HG02678 (cell line): ENCODE results near the gene BMP7.
"Not testable (repeated sequence)": the region's sequence is repeated elsewhere in the genome, so short reads cannot be mapped to it uniquely, and the experiment has no call there.

ENCODE experiments used
- ATAC-seq: cut with Tn5 transposase; IDR thresholded peaks from one replicate; pipeline ENCODE4 v1.9.1; 2021; ENCODE audit warnings: mild to moderate bottlenecking, moderate library complexity; ENCODE audit not compliant: unreplicated experiment

Gene BMP7

DNA sequence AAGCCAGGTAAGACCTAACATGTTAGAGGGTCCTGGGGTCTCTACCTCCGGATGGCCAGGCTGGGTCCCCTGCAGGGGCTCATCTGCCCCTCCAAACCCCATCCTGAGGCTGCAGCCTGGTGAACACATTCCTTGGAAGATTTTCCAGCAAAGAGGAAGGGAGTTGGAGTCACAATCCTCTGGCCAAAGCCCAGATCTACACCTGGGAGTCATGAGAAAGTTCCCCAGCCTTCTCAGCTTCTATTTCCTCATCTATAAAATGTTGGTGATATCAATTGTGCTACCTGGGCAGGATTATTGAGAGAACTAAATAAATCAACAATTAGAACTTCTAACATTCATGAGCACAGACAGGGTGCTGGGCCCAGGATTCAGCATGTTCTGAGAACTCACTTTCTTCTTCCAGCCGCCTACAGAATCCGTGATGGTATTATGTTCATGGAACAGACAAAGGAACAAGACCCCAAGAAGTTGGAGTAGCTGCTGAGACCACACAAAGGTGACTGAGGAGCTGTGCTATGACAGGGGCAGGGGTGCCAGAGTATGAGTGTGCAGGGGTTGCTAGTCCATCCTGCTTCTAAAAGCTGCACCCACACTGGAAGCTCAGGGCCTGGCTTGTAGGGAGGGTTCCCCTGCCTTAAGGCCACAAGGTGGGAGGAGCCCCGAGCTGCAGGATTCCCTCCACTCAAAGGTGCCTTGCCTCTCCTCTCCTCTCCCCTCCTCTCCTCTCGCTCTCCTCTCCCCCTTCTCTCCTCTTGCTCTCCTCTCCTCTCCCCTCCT, 68.9 kb downstream of the BMP7 start:
- no peak for ATAC-seq

DNA sequence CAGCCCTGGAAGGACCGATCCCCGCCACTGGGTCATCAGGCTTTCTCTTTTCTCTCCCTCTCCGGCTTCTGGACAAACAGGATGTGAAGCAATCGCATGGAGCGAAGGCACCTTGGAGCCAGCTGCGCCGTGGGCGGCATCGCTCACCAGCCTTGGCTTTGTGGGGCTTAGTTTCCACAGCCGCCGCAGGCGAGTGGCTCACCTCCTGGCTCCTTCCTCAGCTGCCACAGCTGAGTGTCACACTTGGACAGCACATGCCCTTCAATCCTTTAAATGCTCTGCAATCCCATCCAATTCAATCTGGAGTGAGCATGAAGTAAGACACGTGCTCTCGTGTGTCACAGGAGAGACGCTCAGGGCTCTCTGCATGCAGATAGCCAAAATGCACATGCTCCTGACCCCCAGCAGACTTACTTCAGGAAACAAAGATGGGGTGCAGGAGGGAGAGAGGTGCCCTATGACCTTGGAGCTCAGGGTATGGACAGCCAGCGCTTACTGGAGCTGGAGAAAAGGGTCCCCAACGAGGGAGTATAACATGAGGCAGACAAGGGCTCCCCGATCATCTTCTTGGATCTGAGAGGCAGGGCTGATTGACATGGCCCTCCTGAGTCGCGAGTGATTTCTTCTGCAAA, 70.9 kb downstream of the BMP7 start:
- ATAC-seq: no peak

DNA sequence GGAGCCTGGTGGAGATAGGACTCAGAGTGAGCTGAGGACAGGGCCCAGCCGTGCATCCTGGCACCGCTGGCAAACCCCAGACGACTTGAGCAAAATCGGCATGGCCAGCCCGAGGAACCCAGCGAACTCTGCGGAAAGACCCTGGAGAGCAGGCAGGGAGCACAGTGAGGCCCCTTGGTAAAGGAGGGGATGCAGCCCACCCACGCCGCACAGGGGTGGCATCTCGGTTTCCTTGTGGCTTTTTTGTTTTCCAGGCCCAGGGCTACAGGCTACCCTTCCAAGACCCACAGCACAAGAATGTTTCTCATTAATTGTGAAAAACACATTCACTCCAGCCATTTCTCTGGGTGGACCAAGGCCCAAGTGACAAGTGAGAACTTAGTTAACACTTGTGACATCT, 71.4 kb downstream of the BMP7 start:
- no peak for ATAC-seq

DNA sequence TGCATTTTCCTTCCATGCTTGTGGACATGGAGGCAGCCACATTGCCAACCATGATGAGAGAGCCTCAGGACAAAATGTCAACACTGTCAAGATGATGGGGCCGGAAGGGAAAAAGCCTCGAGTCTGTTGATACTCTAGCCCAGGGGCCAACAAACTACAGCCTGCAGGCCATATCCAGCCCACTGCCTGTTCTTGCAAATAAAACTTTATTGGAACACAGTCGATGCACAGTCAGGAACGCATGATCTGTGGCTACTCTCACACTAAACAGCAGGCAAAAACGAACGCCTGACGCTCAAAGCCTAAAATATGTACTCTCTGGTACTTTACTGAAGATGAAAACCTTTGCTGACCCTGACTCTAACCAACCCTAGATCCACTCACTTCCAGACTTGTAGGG, 72.3 kb downstream of the BMP7 start:
- ATAC-seq: no peak

DNA sequence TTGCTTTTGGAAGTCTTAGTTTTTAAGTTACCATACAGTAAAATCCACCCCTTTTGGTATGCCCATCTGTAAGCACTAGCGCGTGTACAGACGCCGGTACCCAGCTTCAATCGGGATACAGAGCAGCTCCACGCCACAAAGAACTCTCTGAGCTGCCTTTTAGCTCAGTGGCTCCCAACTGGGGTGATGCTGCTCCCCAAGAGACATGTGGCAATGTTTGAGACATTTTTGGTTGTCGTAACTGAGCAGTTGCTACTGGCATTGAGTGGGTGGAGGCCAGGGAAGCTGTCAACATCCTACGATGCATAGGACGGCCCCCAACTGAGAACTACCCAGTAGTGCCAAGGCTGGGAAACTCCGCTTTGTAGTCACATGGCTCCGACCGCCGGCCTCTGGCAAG, 73.3 kb downstream of the BMP7 start:
- ATAC-seq: no peak

DNA sequence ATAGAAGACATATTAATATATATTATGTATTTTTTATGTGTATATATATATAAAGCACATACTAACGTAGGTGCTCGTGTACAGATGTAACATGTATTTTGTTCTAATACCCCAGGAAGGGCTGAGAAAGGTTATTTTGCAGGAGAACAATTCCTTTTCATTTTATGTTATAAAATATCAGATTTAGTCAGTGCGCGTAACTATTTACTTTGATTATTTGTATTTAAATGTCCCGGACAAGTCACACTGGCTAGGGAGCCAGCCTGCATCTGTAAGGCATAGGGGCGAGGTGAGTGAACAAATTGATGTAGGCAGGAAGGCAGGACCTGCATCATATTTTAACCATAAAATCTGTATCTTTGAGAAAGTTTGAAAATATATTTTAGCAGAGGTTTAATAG, 74.1 kb downstream of the BMP7 start:
- no peak for ATAC-seq

DNA sequence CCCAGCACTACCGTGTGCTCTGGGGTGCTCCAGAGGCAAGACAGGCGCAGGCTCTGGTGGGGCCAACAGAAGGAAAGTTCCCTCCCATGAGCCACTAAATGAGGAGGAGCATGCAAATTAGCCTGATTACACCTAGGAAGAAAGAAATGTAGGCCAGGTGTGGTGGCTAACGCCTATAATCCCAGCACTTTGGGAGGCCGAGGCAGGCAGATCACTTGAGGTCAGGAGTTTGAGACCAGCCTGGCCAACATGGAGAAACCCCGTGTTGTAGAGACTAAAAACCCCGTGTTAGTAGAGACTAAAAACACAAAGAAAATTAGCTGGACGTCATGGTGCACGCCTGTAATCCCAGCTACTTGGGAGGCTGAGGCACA, 75.2 kb downstream of the BMP7 start:
- not testable (repeated sequence) for ATAC-seq

DNA sequence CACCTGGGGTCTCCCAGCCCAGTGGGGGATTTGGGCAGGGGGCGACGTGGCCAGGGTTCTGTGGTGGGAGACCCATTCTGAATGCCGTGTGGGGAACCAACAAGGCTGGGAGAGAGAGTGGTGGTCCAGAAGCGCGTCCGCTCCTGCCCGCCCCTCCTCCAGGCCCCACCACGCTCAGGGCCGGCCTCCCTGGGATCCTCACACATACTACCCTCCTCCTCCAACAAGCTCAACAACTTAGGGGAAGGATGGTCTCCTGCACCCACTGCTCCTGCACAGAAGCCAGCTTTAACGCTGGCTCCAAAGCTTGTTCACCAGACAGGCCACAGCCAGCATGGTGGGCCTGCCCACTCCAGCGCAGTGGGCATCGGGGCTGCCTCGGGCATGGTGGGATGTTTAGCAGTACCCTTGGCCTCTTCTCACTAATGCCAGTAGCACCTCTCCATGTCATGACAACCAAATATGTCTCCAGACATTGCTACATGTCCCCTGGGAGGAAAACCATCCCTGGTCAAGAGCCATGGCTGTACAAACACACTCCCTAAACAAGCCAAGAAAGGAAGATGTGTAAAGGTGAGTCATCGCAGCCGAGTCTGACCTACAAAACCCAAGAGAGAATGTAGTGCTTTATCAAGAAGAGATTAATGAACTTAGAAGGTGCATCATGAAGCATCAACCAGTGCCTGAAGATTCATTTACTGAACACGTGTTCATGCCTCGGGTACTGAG, 75.7 kb downstream of the BMP7 start:
- no peak for ATAC-seq

DNA sequence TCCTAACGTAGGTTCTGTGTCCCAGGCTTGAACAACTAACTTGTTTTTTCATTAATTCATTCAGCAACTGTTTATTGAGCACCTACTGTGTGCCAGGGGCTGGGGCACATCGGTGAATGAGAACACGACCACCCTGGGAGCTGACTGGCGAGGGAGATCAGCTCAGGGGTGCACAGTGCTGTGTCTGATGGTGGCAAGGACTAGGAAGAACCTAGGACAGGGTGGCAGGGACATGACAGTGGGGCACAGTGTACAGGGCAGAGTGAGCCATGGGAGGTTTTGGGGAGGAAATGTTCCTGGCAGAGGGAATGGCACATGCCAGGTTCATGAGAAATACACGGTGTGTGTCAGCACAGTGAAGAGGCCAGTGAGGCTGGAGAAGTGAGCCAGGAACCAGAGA, 76.7 kb downstream of the BMP7 start:
- ATAC-seq: no peak

DNA sequence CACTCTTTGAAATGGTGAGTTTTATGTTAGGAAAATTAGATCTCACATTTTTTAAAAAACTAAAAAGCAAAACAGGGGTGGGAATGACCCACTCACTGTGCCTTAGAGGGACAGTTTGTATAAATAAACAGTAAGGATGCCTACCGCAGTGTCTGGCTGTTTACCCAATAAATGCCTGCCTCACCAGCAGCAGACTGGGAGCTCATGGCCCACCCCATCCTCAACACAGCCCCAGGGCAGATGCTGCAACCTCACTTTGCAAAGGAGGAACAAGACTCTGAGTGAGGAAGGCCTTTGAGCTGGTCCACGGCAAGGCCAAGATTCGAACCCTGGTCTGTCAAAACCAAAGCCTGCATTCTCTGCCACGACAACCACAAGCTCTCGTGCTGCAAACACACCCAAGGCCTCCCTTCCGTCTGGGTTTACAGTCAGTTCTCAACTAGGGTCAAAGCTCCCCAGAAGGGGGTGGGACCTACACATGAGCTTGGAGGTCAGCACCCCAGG, 77.8 kb downstream of the BMP7 start:
- no peak for ATAC-seq

DNA sequence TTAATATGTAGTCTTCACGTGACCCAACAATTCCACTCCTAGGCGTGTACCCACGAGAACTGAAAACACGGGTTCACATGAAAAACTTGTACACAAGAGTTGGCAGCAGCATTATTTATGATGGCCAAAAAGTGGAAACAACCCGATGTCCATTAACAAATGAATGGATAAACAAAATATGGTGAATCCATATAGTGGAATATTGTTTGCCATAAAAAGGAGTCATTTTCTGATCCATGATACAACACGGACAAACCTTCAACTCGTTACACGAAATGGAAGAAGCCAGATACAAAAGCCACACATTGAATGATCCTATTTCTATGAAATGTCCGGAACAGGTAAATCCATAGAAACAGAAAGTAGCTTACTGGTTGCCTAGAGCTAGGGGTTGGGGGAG, 78.4 kb downstream of the BMP7 start:
- ATAC-seq: no peak

DNA sequence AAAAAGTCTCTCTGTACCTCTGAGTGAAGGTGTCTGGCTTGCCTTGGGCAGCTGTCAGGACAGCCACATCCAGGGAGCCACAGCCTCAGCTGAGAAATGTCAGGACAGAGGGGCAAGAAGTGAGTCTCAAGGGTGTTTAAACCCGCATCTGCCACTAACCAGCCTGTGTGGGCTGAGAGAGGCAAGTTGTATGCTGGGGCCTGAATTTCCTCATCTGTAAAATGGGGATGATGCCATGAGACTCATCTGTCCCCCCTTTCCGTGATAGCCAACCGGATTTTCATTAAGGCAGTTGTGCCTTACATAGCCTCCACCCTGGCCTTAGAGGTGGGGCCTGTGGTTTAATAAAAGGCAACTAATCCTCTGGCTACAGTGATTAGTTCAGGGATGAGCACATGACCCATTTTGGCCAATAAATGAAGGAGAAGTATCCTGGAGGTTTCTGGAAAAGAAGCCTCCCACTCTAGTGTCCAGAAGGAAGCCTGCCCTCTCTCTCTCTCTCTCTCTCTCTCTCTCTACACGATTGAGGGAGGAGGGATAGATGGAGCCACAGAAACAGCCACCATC, 79.3 kb downstream of the BMP7 start:
- no peak for ATAC-seq

DNA sequence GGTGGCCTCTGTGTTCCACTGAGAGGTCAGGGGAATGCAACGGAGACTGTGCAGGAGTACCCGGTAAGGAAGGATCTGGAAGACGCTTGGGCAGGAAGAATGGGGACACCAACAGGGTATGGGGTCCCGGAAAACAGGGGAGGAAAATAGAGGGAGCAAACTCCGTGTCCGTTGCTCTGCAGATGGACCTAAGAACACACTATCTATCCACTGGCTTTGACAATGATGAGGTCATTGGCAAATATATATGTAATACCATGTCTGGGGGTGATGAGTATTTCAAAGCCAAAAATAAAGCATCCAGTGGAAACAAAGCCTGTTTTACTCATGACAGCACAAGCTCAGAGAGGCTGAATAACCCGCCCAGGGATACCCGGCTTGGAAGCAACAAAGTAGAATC, 80.2 kb downstream of the BMP7 start:
- ATAC-seq: no peak

DNA sequence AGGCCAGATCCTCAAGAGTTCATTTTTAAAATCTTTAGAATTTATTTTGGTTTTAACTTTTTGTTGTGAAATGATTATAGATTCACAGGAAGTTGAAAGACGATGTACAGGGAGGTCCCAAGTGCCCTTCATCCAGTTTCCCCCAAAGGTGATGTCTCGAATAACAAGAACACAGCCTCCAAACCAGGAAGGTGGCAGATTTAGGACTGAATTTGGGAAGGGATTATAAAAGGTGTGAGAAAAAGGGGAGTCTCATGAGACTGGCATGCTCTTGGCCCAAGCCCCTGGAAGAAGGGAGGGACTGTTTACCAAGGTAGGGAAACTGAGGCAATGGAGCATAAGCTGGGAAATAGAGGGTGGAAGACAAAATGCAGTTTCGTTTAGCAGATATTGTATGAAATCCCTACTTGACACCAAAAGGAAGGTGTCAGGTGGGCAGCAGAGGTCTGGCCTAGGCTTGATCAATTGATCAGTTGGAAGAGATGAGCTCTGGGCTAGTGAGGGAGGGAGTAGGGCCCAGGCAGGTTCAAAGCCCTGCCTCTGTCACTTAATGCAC, 81.2 kb downstream of the BMP7 start:
- no peak for ATAC-seq

DNA sequence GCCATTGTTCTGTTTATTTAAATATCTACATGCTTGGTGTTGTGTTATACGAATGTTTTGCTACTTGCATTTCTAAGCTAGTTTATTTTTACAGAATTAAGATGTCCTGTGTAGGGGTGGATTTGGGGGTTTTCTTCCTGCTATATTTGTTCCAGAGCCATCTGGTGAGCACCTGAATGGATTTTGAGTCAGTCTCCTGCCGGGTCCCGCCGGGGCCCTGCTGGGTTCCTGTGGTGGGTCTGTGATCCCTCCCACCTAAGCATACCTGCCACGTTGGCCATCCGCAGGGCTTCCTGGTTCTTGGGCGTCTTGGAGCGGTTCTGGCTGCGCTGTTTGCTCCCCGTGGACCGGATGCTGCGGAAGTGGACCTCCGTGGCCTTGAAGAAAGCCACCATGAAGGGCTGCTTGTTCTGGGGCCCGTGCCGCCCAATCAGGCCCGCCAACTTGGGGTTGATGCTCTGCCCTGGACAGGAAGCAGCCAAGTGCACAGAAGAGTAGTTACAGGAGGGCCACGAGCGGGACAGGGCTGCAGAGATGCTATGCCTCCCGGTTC, 82.9 kb downstream of the BMP7 start:
- no peak for ATAC-seq

DNA sequence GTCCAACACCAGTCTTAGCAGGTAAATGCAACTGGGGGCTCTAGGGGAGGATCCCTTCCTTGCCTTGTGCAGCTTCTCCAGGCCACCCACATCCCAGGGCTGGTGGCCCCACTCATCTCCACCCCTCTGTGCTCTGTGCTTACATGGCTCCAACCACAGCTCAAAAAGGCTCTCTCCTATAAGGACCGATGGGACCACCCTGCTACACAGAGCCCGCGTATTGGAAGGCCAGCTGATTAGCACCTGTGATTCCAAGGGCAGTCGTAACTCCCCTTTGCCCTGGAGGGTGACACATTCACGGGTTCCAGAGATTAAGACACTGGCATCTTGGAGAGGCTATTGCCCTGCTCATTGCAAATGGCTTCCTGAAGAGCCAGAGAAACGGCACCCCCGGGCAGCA, 84.8 kb downstream of the BMP7 start:
- ATAC-seq: no peak

DNA sequence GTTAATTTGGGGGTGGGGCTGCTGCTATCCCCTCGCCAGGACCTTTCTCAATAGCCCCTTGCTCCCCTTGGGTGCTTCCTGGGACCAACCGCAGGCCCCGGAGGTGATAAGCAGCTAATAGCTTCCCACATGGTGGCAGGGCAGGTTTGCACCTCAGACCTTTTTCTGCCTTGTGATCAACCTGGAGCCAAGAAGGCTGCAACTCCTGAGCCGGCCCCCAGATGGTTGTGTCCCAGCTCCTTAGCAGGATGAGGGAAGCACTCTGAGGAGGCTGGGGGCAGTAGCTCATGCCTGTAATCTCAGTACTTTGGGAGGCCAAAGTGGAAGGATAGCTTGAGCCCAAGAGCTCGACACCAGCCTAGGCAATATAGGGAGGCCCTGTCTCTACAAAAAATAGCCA, 85.5 kb downstream of the BMP7 start:
- ATAC-seq: no peak

DNA sequence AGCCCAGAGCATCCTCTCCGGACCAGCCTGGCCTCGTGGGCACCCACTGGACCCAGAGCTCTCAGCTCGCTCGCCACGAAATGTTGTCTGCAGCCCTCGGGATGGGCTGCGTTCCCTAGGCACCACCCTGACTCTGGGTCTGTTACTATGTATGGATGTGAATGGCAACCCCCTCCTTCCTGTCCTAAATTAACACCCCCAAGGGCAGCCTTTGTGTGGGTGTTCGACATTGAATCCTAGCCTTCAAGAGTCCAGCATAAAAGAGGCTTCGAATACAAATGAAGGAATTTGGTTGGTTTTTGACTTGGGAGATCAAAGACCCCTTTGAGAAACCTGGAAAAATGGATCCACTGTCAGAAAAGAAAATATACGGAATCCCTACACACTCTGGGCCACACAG, 86.1 kb downstream of the BMP7 start:
- ATAC-seq: no peak

DNA sequence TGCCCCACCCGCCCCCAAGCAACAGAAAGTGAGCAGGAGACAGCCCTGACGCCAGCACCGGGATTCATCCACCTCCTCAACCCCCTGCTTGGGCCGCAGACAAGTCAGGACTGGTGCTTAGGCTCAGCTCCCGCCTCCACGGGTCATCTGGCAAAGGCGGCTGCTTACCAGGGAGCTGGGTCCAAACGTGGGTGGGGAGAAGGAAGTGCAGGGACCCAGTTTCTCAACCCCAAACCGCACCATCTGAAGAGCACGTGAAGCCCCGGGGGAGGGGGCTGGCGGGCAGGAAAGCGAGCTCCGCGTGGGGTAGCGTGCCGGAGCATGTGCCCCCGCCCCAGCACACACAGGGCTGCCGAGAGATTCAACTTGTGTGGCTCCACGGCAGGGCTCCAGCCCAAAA, 87.2 kb downstream of the BMP7 start:
- no peak for ATAC-seq

DNA sequence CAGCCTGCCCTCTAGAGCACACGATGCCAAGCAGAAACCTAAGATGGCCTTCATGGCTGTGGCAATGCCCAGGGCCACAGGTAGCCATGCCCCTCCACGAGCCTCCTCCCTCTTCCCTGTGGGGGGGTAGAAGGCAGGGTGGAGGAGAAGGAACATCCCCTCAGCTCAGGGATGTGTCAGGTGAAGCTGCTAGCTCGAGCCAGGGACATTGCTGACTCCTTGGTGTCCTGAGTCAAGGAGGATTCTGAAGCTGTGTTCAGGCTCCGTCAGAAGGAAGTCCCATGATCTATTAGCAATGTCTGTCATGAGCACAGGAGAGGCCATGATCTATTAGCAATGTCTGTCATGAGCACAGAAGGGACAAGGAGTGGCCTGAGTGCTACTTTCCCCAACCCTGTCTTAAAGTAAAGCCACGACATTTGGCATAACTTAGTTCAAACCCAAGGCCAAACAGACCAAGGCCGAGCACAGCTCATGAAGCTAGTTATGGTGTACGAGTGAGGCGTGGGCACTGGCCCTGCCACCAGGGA, 87.8 kb downstream of the BMP7 start:
- no peak for ATAC-seq
